ENCODE data around the gene HAGH.

The HAGH gene

DNA sequence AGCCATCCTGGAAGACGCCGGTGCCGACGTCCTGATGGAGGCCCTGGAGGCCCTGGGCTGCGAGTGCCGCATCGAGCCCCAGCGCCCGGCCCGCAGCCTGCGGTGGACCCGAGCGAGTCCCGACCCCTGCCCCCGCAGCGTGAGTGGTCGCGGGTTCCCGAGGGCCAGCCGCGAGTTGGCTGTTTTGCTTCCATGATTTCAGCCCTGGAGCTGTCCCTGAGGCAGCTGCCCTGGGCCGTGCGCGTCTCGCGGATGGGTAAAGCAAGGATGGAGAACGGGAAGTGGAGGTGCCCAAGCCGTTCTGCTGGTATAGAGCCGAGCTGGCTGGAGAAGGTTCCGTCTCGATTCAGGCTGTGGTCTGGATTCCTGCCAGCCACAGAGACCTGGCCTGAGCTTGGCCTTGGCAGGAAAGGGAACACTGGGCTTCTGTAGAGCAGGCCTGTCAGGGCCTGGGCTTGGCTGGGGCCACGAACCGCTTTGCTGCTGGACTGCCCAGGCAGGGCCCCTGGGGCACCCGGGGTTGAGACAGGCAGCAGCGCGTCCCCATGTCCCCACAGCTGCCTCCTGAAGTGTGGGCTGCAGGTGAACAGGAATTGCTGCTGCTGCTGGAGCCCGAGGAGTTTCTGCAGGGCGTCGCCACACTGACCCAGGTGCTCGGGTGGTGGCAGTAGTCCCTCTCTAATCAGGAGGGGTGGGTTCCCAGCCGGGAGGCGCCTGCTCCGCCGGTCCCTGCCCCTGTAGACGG, 52.8 kb downstream of the HAGH start:
- no peak for DNase-seq (ENCODE audit: low read depth in 2 of 2)

- DNase-seq (ENCODE audit: low read depth in 2 of 2) = peak; percentile 72 to 76
Observed at GRCh38 chr16:1772908-1773702, 53.5 kb downstream of the HAGH start, which contains the start of gene MRPS34. MRPS34 (minus strand) TSS chr16:1773134; CDS start chr16:1773119, 15 bp downstream.

GRCh38 chr16:1772362-1772907, 54.2 kb downstream of the HAGH start, which contains the start of gene EME2:
EME2 (plus strand) TSS chr16:1772810; CDS start chr16:1773228, 418 bp downstream.
- peak; percentile 52 to 58 for DNase-seq (ENCODE audit: low read depth in 2 of 2)

DNA sequence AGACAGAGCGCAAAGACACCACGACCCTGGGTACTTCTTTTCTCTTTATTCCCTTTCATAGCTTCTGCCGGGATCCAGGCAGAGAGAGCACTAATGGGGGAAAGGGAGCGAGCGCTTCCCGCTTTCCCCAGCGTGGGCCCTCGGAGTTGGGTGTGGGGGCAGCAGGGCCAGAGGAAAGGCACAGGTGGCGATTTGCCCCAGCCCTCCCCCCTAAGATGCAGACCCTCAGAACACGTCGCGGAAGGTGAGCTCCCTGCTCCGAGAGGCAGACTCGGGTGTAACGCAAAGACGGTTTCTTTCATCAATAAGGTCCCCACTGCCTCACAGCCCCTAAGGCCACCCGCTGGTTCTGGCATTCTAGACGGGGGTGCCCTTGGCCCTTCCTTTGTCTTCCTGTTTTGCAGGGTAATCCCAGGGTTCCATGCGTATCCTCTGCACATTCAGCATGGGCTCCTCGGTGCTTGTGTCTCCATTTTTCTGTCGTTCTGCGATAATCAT, 54.7 kb downstream of the HAGH start:
- DNase-seq (ENCODE audit: low read depth in 2 of 2) = no peak

DNA sequence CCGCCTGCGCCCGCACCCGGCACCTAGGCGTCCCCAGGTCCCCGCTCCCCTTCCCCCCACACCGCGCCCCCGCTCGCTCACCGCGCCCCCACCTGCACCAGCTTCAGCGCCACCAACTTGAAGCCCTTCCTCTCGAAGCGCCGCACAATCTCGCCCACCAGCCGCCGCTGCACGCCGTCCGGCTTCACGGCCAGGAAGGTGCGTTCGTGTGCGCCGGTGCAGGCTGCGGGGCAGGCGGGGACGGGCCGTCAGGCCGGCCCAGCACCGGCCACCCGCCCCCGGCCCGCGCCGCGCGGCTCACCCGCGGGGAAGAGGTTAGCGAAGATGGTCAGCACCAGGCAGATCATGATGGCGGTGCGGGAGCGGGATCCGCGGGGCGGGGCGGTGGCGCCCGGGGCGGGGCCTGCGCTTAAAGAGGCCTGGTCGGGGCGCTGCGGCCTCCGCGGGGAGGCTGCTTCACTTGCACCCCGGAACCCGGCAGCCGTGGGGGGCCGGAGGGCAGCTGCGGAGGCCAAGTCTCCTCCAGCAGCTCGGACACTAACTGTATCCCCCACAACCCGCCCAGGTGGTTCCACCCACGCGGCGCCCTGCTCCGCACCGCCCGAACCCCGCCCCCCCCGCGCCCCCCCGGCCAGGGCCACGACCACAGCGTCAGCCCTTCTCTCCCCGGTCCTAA, 55.3 kb downstream of the HAGH start, which contains the start of gene NME3:
TSS of gene NME3 (minus strand) at position 356 of the 676 bp plus-strand sequence. CDS start at position 347, 9 bp downstream.
- DNase-seq (ENCODE audit: low read depth in 2 of 2) = peak; percentile 63 to 75

DNA sequence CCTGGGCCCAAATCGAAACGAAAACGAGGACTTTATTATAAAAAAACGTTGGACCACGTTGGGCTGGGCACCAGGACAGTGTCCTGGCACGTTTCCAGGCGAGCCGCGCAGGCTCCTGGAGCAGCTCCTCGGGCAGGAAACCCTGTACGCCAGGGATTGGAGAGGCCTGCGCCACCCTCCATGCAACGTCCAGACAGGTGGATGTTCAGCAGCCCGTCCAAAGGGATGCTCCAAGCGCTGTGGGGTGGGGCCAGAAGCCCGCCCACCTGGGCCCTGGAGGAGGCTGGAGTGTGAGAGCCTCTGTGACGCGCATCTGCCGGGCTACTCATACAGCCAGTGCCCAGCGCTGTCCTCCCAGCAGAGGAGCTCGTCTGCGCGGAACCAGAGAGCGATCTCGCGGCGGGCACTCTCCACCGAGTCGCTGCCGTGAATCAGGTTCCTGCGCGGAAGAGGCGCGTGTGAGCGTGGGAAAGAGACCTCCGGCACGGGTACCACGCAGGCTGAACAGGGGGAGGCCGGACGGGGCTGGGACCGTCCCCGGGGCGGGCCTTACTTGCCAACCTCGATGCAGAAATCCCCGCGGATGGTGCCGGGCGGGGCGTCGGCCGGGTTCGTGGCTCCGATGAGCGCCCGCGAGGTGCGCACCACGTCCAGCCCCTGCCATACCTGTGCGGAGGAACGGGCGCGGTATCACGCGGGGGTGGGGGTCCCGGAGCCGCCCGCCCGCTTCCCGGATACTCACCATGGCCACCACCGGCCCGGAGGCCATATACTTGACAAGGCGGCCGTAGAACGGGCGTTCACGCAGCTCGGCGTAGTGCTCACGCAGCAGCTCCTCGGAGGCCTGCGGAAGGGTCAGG, 56.1 kb downstream of the HAGH start:
- DNase-seq (ENCODE audit: low read depth in 2 of 2) = no peak

DNA sequence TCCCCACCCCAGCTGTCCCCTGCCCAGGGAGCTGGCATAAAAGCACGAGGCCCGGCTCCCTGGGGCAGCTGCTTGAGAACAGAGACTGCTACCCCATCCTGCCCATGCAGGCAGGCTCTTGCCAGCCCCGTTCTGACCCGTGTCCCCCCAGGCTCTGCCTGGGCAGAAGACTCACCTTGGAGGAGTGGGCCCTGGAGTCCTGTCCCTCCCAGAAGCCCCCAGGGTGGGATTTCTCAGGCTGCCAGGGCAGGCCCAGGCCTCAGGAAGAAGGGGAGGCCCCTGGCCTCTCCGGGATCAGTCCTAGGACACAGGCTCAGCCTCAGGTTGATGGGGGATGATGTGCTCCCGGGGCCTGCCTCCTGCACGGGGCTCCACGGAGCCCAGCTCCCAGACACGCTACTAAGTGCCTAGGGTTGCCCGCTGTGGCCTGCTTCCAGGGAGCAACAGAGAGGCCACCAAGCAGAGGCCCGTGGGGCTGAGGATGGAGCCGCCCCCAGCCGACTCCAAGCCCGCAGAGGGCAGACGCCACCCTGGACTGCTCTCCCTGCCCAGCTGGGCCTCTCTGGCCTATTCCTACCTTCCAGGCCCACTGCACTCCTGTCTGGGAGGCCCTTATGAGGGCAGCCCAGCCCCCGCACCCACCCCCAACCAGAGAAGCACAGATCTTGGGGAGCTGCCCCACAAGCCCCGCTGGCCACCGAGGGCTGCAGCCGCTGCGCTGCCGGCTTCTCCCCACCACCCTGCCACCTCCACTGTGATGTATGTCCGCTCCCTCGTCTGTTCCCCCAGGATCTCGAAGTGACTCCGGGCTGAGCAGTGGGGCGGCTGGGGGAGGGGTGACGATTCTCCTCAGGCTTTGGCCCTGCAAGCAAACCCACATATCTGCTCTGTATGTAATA, 57.0 kb downstream of the HAGH start:
- DNase-seq (ENCODE audit: low read depth in 2 of 2) = no peak

- DNase-seq (ENCODE audit: low read depth in 2 of 2) = no peak
Observed at GRCh38 chr16:1768767-1769401, 57.7 kb downstream of the HAGH start.

DNA sequence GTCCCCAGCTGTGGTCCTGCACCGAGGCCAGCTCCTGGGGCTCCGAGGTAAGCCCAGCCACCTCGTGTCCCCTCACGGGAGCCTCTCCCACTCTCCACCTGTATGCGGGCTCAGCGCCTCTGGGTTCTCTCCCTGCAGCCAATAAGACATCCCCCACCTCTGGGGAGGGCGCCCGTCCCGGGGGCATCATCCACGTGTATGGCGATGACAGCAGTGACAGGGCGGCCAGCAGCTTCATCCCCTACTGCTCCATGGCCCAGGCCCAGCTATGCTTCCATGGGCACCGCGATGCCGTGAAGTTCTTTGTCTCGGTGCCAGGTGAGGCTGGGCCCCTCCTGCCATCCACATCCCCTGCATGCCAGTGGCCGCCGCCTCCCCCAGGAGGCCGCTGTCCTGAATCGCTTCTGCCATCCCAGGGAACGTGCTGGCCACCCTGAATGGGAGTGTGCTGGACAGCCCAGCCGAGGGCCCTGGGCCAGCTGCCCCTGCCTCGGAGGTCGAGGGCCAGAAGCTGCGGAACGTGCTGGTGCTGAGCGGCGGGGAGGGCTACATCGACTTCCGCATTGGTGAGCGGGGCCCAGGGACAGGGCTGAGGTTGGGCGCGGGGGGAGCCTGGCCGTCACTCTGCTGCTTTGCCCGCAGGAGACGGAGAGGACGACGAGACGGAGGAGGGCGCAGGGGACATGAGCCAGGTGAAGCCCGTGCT, 58.4 kb downstream of the HAGH start:
- no peak for DNase-seq (ENCODE audit: low read depth in 2 of 2)

- DNase-seq (ENCODE audit: low read depth in 2 of 2) = no peak
Observed at GRCh38 chr16:1767116-1767994, 59.3 kb downstream of the HAGH start.

DNA sequence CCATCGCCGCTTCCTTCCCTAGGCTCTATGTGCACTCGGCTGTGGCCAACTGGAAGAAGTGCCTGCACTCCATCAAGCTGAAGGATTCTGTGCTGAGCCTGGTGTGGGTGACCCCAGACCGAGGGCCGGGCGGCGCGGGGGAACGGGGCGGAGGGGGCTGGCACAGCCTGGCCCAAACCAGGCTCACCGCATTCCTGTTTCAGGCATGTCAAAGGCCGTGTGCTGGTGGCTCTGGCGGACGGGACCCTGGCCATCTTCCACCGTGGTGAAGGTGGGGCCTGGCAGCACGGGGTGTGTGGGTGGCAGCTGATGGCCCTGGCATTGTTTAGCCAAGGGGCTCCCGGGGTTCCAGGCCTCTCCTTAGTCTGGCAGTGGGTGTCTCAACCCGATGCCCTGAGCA, 59.9 kb downstream of the HAGH start:
- no peak for DNase-seq (ENCODE audit: low read depth in 2 of 2)

GRCh38 chr16:1766231-1766630, 60.4 kb downstream of the HAGH start:
- no peak for DNase-seq (ENCODE audit: low read depth in 2 of 2)

DNA sequence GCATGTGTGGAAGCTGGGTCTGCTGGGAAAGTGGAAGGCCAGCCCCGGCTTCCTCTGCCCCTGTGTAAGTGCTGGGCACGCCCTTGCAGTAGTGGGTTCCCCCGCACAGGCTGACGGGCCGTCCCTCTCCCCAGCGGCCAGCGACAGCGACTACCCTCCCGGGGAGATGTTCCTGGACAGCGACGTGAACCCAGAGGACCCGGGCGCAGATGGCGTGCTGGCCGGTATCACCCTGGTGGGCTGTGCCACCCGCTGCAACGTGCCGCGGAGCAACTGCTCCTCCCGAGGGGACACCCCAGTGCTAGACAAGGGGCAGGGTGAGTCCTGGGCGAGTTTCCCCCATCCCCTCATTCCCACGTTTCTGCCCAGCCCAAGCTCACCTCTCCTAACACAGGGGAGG, 60.8 kb downstream of the HAGH start:
- DNase-seq (ENCODE audit: low read depth in 2 of 2) = no peak

DNA sequence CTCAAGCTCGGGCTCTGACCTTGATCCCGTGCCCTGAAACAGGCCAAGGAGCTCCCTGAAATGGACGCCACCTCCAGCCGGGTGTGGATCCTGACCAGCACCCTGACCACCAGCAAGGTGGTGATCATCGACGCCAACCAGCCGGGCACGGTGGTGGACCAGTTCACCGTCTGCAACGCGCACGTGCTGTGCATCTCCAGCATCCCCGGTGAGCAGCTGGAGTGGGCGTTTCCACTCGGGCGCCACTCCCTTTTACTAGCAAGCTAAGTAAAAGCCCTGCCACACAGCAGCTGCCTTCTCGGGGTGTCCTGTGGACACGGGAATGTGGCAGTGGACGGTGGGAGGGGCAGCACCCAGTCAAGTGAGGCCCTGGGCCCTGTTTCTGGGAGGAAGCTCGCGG, 61.7 kb downstream of the HAGH start:
- no peak for DNase-seq (ENCODE audit: low read depth in 2 of 2)

- DNase-seq (ENCODE audit: low read depth in 2 of 2) = no peak
Observed at GRCh38 chr16:1763521-1764511, 62.8 kb downstream of the HAGH start.

GRCh38 chr16:1762879-1763520, 63.6 kb downstream of the HAGH start:
- DNase-seq (ENCODE audit: low read depth in 2 of 2) = no peak

All from stimulated activated CD4-positive, alpha-beta T cell treated with anti-CD3 and anti-CD28 coated beads, Interleukin-15, amount 100 ng/mL, for 48 hours (primary cell).